HepG2 (cell line): Measurements from ENCODE around the gene WIZ. TPM values are rescaled to one million over a fixed set of nuclear protein-coding genes. Genes with fewer than 3 reads are reported as not detected.
A peak's percentile ranks its signal among the peaks of the same experiment; 100 is the strongest.

Experiments used
- FOXA3 ChIP-seq: IDR thresholded peaks from 2 replicates; pipeline ENCODE4 v1.6.1; 2016; ENCODE audit warnings: missing genetic modification reagents, missing compliant biosample characterization
- IRF1 ChIP-seq: sonication (generic); formaldehyde crosslinking; IDR thresholded peaks from 2 replicates; pipeline ENCODE4 v1.4.0; 2020; ENCODE audit warnings: low read depth, mild to moderate bottlenecking, missing genetic modification reagents
- MLLT10 ChIP-seq: sonication (generic); formaldehyde crosslinking; IDR thresholded peaks from 2 replicates; pipeline ENCODE4 v1.4.0; 2020; ENCODE audit warnings: missing genetic modification reagents
- NFKB2 ChIP-seq: sonication (generic); formaldehyde crosslinking; IDR thresholded peaks from 2 replicates; pipeline ENCODE4 v1.4.0; 2020; ENCODE audit warnings: missing genetic modification reagents, borderline replicate concordance
- NRL ChIP-seq: sonication (generic); formaldehyde crosslinking; IDR thresholded peaks from 2 replicates; pipeline ENCODE4 v1.5.0; 2020; ENCODE audit warnings: missing genetic modification reagents, mild to moderate bottlenecking, moderate library complexity, borderline replicate concordance
- RERE ChIP-seq: IDR thresholded peaks from 2 replicates; pipeline ENCODE4 v1.6.1; 2016; ENCODE audit warnings: low read depth, missing genetic modification reagents, missing compliant biosample characterization
- SOX13 ChIP-seq, 3 experiments: fragments of 450-650 bp in 1 of 3; sonication (generic) in 1 of 3; formaldehyde crosslinking in 1 of 3; IDR thresholded peaks in 2 of 3; conservative IDR thresholded peaks in 1 of 3; 2 replicates each; pipeline versions ENCODE4 v1.5.0 to v1.6.1; 2016 to 2020; ENCODE audit warnings: antibody characterized with exemption in 1 of 3, mild to moderate bottlenecking in 1 of 3, missing compliant biosample characterization in 1 of 3, missing genetic modification reagents in 1 of 3, moderate library complexity in 1 of 3
- TEAD2 ChIP-seq: sonication (generic); formaldehyde crosslinking; IDR thresholded peaks from 2 replicates; pipeline ENCODE4 v1.9.0; 2021; ENCODE audit warnings: missing genetic modification reagents
- TP53 ChIP-seq: sonication (generic); formaldehyde crosslinking; conservative IDR thresholded peaks from 2 replicates; pipeline ENCODE4 v1.4.0; 2020; ENCODE audit warnings: missing genetic modification reagents
- ZBTB39 ChIP-seq: sonication (generic); formaldehyde crosslinking; IDR thresholded peaks from 2 replicates; pipeline ENCODE4 v1.5.0; 2020; ENCODE audit warnings: missing genetic modification reagents
- ZNF770 ChIP-seq: sonication (generic); formaldehyde crosslinking; IDR thresholded peaks from 2 replicates; pipeline ENCODE4 v1.5.0; 2020; ENCODE audit warnings: mild to moderate bottlenecking, missing genetic modification reagents
- ZNF790 ChIP-seq: sonication (generic); formaldehyde crosslinking; IDR thresholded peaks from 2 replicates; pipeline ENCODE4 v1.8.0; 2022; ENCODE audit warnings: missing genetic modification reagents, mild to moderate bottlenecking, borderline replicate concordance
- ZUFSP ChIP-seq: sonication (generic); formaldehyde crosslinking; IDR thresholded peaks from 2 replicates; pipeline ENCODE4 v1.9.0; 2021; ENCODE audit warnings: missing genetic modification reagents, mild to moderate bottlenecking, borderline replicate concordance
- polyA plus RNA-seq, 8 experiments: library from polyadenylated mRNA; depleted of rRNA in 3 of 8; stranded (reverse) in 7 of 8; unstranded in 1 of 8; fragments of >200 nt; fragmentation: Illumina TruSeq in 4 of 8; extraction: Trizol in 4 of 8; gene quantifications; 2 replicates each; pipeline versions ENCODE4 v1.2.1 to v1.2.3, GENCODE V29; 2011 to 2016; ENCODE audit warnings: low read depth in 4 of 8, missing spikeins in 1 of 8, mixed read lengths in 1 of 8; ENCODE audit not compliant: insufficient read depth in 1 of 8
- total RNA-seq, 5 experiments: library from RNA; depleted of rRNA; stranded (reverse); fragments of >200 nt; fragmentation: Illumina TruSeq; extraction: Trizol; gene quantifications; 2 replicates each; pipeline ENCODE4 v1.2.3, GENCODE V29; 2016; ENCODE audit warnings: low read depth in 1 of 5

The WIZ gene
- total and polyA plus RNA-seq, 2 of the 13 experiments (the other 11 are each of a cell fraction or from before 2014, with no cell fraction given) = 4.7 to 4.8 TPM

- TF ChIP-seq ZBTB39 (0 out of 2 replicates have a peak, but pooled peaks have one; percentile 69), SOX13 (IDR thresholded peaks at IDR 0.05) (no peak), SOX13 (CRISPR knock-in tag; conservative IDR thresholded peaks at IDR 0.05 in 1 of 2, IDR thresholded peaks at IDR 0.05 in 1 of 2) (peak in 1 of 2 experiments; percentile 44; a peak in 1 of 4 replicates), MLLT10 (CRISPR knock-in tag) (no peak), TEAD2 (CRISPR knock-in tag) (peak; percentile 71; the same call in 1 of the 2 replicates), NFKB2 (CRISPR knock-in tag) (peak; percentile 67; the same call in 1 of the 2 replicates), ZNF770 (0 out of 2 replicates have a peak, but pooled peaks have one; percentile 20), NRL (CRISPR knock-in tag) (peak; percentile 26; the same call in 1 of the 2 replicates), RERE (CRISPR knock-in tag) (no peak), ZNF790 (CRISPR knock-in tag) (peak; percentile 71; the same call in 1 of the 2 replicates), IRF1 (CRISPR knock-in tag) (peak; percentile 25; the same call in 1 of the 2 replicates), TP53 (CRISPR knock-in tag) (0 out of 2 replicates have a peak, but pooled peaks have one; percentile 66), FOXA3 (CRISPR knock-in tag) (0 out of 2 replicates have a peak, but pooled peaks have one; percentile 26), ZUFSP (no peak)
Measured at GRCh38 chr19:15418579-15419412, 31.0 kb downstream of the WIZ start, which contains the start of gene AKAP8L (continued).
